DMS153 (cell line): ENCODE data around the gene NCOA3.
"Not testable (repeated sequence)": the region's sequence is repeated elsewhere in the genome, so short reads cannot be mapped to it uniquely, and the experiment has no call there.

Experiments
- DNase-seq: peaks from one replicate; lab custom pipeline; 2025; lab: John Stamatoyannopoulos, UW

NCOA3 gene

DNA sequence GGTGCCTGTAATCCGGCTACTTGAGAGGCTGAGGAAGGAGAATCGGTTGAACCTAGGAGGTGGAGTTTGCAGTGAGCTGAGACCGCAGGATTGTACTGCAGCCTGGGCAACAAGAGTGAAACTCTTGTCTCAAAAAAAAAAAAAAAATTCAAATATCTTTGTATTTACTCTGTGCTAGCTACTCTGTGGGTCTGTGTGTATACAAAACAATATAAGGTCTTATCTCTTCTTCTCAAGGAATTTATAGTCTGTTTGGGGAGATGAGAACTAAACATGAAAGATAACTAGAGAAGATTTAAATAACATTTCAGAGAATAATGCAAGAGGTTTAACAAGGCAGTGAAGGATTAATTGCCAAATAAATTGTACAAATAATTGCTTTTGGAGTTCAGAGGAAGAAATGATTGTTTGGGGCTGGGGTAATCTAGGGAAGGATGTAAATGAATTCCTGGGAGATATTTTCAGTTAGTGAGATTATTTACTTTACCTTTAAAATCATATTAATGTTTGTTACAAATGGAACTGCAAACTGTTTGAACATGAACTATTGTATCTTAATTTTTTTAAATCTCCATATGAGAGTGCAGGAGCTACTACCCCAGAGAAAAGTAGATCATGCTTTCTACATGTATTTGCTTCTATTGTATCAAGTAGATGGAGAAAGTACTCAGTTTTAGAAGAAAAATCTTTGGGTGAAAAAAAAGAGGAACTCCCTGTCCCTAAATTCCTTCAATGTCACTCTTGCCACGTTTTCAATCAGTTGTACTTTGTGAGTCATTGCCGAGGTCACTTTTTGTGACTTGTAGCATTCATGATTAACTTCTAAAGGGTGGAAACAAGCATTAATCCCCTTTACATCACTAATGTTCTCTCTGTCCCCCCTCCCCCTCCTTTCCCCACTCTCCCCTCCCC lies 39.0 kb downstream of the NCOA3 start:
- no peak for DNase-seq

DNA sequence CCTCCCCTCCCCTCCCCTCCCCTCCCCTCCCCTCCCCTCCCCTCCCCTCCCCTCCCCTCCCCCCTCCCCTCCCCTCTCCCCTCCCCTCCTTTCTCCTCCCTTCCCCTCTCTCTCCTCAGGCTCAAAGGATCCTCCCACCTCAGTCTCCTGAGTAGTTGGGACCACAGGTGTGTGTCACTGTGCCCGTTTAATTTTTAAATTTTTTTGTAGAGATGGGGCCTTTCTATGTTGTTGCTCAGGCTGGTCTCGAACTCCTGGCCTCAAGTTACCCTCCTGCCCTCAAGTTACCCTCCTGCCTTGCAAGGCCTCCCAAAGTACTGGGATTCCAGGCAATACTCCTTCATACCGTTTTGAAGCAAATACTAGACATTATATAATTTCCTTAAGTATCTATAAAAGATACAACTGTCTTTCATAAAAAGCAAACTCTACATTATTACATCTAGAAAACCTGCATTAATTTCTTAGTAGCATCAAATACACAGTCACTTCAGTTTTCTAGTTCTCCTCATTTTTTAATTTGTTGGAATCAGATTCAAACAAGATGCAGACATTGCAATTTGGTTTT lies 39.8 kb downstream of the NCOA3 start:
- DNase-seq: no peak

DNA sequence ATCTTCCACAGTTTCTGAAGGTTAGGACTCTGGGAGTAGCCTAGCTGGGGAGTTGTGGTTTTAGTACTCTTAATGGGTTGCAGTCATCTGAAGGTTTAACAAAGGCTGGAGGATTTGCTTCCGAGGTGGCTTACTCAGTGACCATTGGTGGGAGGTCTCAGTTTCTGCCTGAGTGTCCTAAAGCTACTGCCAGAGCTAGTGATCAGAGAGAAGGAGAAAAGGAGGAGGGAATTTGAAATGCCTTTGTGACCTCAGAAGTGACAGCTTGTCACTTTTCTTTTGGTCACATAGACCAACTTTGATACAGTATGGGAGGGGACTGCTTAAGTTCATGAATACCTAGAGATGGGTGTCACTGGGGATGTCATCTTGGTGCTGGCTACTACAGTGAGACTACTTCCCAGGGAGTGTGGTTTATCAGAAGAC lies 41.3 kb downstream of the NCOA3 start:
- DNase-seq: no peak

DNA sequence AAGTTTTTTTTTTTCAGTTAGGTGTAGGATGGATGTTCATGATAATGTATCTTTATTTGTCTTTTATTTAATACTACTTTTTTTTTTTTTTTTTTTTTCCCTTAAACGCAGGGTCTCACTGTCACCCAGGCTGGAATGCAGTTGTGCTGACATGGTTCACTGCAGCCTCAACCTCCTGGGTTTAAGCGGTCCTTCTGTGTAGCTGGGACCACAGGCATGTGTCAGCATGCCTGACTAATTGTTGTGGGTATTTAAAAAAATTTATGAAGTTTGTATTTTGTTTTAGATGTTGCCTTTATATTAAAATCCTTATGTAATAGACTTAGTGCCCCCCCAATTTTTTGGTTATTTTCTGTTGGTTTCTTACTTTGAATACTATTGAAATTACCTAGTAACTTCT lies 42.6 kb downstream of the NCOA3 start:
- no peak for DNase-seq

DNA sequence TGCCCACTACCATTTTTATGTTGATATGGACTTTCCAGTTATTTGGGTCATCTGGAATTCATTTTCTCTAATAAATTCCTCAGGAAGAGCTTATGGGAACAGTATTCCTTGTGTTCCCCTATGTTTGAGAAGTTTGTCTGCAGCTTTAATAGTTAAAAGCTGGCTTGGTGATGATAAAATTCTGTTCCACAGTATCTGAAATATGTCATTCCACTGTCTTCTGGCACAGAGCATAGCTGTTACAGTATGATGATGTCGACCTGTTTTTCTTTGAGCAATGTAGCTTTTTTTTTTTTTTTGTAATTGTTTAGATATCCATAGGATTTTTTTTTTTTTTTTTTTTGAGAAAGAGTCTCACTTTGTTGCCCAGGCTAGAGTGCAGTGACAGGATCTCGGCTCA lies 43.2 kb downstream of the NCOA3 start:
- no peak for DNase-seq

DNA sequence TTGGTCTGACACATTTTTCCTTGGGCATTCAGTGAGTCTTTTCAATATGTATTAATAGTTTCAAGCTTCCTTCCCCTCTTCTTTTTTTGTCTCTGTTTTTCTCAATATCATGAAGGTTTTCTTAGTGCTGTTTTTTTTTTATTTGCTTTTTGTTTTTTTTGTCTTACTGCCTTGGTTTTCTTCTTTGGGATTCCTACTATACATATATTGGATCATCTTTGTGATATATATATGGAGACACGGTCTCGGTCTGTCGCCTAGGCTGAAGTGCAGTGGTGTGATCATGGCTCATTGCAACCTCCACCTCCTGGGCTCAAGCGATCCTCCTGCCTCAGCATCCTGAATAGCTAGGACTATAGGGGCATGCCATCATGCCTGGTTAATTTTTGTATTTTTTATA lies 43.8 kb downstream of the NCOA3 start:
- no peak for DNase-seq

DNA sequence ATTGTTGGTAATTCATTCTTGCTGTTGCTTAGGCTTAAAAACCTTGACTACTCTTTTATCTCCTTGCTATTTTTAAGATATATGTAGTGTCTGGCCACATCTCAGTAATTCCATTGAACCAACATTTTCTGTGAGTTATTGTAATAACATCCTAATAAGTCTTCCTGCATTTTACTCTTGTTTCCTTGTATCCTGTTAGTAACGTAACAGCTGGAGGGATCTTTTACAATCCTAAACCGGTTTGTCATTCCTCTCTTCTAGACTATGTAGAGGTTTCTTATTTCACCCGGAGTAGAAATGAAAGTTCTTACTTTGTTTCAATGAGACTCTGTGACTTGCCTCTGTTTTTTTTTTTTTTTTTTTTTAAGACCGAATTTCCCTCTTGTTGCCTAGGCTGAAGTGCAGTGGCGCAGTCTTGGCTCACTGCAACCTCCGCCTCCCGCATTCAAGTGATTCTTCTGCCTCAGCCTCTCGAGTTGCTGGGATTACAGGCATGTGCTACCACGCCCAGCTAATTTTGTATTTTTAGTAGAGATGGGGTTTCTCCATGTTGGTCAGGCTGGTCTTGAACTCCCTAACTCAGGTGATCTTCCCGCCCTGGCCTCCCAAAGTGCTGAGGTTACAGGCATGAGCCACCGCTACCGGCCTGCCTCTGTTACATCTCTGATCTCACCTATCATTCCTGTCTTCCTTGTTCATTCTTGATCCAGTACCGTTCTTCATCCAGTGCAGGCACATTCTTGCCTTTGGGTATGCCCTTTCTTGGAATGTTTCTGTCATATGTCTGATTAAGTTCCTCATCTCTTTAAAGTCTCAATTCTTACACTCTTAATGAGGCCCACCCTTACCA lies 44.7 kb downstream of the NCOA3 start:
- no peak for DNase-seq

DNA sequence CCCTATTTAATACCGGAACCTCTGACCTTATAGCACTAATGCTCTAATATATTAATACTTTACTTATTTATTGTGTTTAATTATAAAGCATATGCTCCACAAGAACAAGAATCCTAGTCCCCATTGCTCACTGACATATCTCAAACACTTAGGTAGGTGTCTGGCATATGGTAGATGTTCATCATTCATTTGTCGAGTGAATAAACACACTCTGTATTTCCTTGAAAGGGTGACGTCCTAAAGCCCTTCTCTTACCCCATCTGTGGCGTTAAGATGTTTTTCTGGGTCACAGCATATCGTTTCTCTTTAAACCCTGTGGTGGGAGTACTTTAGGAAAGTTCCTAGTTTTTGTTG lies 45.3 kb downstream of the NCOA3 start:
- DNase-seq: no peak

DNA sequence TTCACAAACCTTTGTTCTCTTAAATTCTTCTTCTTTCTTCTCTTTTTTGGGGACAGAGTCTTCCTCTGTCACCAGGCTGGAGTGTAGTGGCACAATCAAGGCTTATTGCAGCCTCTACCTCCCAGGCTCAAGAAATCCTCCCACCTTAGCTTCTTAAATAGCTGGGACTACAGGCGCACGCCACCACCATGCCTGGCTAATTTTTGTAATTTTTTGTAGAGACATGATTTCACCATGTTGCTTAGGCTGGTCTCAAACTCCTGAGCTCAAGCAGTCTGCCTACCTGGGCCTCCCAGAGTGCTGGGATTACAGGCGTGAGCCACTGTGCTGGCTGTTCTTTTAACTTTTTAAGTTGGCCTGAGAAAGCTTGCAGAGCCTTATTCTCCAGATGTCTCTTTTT lies 48.0 kb downstream of the NCOA3 start:
- no peak for DNase-seq

DNA sequence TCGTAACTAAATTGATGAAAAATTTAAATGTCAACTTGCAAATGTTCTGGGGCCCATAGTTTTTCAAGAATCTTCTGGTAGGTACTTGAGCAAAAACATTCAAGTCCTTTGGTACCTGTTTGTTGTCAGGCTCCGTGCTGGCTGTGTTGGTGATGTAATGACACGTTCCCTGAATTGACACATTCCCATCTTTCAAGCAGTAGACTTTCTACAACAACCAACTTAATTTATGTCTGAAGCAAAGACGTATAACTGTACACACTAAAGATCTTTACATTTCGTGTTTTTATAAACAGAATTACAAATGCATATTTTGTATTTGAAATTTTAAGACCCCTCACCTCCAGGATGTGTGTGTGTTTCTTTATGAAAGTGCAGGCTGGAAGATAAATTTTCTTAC lies 49.5 kb downstream of the NCOA3 start:
- DNase-seq: no peak

DNA sequence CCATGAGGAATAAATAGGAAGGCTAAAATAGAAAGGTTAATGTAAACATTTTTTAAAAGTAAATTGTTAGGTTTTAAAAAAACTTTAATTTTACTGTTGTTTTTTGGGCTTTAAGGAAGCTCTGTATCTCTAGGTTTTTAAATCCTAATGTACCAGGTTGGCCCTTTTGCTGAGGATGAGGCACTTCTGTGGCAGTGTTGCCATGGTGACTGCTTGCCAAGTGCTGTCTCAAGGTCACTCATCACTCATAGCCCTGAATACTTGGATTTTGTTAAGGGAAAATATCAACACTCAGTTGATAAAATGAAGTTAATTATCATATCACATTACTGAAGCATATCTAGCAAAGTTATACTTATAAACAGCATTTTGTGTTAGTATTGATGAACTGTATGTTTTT lies 50.2 kb downstream of the NCOA3 start:
- DNase-seq: no peak

DNA sequence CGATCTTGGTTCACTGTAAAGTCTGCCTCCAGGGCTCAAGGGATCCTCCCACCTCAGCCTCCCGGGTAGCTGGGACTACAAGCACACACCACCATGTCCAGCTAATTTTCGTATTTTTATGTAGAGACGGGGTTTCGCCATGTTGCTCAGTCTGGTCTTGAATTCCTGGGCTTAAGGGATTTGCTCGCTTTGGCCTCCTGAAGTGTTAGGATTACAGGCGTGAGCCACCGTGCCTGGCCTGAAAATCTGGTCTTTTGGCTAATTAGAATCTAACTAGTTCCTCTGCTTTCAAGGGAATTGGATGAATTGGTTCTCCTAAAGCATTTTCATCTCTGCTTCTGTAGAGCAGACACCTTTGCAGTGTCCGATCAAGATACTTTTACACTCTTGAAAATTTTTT lies 51.3 kb downstream of the NCOA3 start:
- no peak for DNase-seq

DNA sequence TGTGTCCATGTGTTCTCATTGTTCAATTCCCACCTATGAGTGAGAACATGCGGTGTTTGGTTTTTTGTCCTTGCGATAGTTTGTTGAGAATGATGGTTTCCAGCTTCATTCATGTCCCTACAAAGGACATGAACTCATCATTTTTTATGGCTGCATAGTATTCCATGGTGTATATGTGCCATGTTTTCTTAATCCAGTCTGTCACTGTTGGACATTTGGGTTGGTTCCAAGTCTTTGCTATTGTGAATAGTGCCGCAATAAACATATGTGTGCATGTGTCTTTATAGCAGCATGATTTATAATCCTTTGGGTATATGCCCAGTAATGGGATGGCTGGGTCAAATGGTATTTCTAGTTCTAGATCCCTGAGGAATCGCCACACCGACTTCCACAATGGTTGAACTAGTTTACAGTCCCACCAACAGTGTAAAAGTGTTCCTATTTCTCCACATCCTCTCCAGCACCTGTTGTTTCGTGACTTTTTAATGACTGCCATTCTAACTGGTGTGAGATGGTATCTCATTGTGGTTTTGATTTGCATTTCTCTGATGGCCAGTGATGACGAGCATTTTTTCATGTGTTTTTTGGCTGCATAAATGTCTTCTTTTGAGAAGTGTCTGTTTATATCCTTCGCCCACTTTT lies 52.0 kb downstream of the NCOA3 start:
- not testable (repeated sequence) for DNase-seq

DNA sequence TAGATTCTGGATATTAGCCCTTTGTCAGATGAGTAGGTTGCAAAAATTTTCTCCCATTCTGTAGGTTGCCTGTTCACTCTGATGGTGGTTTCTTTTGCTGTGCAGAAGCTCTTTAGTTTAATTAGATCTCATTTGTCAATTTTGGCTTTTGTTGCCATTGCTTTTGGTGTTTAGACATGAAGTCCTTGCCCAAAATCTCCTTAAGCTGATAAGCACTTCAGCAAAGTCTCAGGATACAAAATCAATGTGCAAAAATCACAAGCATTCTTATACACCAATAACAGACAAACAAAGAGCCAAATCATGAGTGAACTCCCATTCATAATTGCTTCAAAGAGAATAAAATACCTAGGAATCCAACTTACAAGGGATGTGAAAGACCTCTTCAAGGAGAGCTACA lies 52.6 kb downstream of the NCOA3 start:
- DNase-seq: not testable (repeated sequence)

DNA sequence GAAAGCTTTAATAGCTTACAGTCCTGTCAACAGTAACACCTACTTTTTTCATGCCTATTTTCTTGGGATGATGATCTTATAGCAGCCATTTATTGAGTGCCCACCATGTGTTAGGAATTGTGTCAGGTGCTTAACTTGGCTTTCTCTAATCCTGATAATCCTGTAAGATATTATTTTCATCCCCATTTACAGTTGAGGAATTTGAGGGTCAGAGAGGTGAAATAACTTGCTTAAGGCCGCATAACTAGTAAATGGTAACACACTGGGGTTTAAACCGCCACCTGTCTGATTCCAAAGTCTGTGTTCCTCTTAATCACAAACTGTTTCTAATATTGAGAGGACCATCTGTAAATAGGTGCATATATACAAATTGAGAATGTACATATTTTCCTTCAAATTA lies 55.5 kb downstream of the NCOA3 start:
- no peak for DNase-seq

DNA sequence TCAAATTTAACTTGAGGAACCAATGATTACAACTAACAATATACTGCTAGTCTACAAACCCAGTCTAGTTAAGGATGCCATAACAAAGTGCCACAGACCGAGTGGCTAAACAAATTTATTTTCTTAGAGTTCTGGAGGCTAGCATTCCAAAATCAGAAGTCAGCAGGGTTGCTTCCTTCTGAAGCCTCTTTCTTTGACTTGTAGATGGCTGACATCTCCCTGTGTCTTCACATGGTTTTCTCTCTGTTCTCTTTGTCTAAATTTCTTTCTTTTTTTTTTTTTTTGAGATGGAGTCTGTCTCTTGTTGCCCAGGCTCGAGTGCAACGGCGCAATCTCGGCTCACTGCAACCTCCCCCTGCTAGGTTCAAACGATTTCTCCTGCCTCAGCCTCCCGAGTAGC lies 56.1 kb downstream of the NCOA3 start:
- DNase-seq: no peak

DNA sequence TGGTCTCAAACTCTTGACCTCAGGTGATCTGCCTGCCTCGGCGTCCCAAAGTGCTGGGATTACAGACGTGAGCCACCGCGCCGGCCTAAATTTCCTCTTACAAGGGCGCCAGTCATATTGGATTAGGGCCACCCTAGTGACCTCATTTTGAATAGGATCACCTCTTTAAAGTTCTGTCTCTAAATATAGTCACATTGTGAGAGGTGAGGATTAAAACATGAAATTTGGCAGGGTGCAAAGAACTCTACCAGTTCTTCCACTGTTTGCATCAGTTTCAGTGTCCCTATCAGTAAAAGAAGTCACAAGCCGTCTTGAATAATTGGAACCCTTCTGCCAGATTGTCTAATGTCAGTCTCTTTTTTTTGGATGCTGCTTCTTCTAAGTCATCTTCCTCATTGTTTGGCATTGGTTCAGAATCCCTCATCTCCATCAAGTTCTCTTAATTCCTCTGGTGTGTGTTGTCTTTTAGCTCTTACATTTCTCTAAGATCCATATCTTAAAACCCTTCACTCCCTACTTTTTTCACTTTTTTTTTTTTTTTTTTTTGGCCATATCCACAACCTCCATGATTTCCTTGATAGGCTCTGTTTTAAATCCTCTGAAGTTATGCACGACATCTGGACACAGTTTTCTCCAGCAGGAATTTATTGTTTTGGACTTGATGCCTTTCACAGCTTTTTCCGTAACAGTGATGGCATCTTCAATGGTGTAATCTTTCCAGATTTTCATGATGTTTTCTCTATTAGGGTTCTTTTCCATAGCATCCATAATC lies 56.8 kb downstream of the NCOA3 start:
- no peak for DNase-seq

DNA sequence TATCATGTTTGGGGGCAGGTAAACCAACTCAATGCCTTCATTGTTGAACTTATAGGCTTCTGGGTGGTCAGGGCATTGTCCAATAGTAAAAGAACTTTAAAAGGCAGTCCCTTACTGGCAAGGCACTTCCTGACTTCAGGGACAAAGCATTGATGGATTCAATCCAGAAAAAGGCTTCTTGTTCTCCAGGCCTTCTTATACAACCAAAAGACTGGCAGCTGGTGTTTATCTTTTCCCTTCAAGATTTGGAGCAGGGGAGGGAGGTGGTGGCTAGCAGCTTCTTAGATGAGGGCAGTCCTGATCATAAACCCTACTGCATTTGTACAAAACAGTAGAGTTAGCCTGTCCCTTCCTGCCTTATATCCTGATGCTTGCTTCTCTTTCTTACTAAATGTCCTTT lies 57.5 kb downstream of the NCOA3 start:
- no peak for DNase-seq

DNA sequence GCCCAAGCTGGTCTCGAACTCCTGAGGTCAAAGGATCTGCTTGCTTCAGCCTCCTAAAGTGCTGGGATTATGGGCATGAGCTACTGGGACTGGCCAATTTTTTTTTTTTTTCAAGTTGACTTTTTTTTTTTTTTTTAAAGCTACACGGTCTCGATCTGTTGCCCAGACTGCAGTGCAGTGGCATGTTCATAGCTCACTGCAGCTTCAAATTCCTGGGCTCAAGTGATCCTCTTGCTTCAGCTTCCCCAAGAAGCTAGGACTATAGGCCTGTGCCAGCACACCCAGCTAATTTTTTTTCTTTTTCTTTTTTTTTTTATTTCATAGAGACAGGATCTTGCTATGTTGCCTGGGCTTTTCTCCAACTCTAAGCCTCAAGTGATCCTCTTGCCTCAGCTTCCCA lies 59.5 kb downstream of the NCOA3 start:
- no peak for DNase-seq

DNA sequence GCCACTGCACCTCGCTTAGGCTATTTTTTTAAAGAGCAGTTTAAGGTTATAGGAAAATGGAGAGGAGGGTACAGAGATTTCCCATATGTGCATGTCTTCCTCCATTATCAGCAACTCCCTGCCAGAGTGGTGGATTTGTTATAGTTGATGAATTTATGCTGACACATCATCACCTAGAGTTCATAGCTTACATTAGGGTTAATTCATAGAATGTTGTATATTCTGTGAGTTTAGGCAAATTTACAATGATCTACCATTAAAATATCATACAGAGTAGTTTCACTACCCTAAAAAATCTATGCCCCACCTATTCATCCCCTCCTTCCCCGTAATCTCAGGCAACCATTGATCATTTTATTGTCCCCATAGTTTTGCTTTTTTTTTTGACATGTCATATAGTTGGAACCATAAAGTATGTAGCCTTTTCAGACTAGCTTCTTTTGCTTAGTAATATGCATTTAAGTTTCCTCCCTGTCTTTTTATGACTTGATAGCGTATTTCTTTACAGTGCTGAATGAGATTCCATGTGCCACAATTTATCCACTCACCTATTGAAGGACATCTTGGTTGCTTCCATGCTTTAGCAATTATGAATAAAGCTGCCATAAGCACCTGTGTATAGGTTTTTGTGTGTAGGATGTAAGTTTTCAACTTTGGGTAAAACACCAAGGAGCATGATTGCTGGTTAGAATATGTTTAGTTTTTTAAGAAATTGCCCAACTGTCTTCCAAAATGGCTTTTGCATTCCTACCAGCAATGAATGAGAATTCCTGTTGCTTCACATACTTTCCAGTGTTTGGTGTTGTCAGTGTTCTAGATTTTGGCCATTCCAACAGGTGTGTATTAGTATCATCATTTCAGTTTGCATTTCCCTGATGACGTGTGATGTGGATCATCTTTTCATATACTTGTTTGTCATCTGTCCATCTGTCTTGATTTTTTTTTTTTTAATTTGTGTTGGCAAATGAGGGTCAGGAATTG lies 60.2 kb downstream of the NCOA3 start:
- DNase-seq: no peak
